IMR-90 (cell line): ENCODE results near the gene PRPF8. TPM values are rescaled to one million over a fixed set of nuclear protein-coding genes. Genes with fewer than 3 reads are reported as not detected.

Source experiments
- ATAC-seq: fragments of 200-7000 bp; cut with Tn5 transposase; 2 replicates; pipeline ENCODE4 v1.9.1; 2020; ENCODE audit warnings: low read depth, mild to moderate bottlenecking, moderate library complexity
- BruUV-seq: library from RNA; stranded (reverse); fragments of 400-500 nt; replicated peaks from 2 replicates; lab custom pipeline; 2021; lab: Mats Ljungman, UMichigan
- CTCF ChIA-PET: fragments of 300-600 bp; formaldehyde crosslinking; extraction: SDS; loops from one replicate; lab custom pipeline; 2021; ENCODE audit warnings: antibody characterized with exemption; lab: Yijun Ruan, JAX
- POLR2A ChIA-PET: fragments of 300-600 bp; sonication (Branson Sonifier 250); formaldehyde crosslinking; loops from one replicate; lab custom pipeline; 2022; ENCODE audit warnings: antibody characterized with exemption; ENCODE audit not compliant: unreplicated experiment; lab: Charles Lee
- DNase-seq: peaks from one replicate; pipeline ENCODE4 v3.0.0; 2013
- H2AFZ ChIP-seq: replicated peaks from 2 replicates; pipeline ENCODE3; 2013; ENCODE audit warnings: low read length, mild to moderate bottlenecking; ENCODE audit not compliant: poor library complexity
- H2AK5ac ChIP-seq: 2 replicates; pipeline ENCODE4 v1.6.1; 2013; ENCODE audit warnings: low read depth, low read length, inconsistent platforms
- H2AK9ac ChIP-seq: replicated peaks from 2 replicates; pipeline ENCODE3; 2013; ENCODE audit warnings: mild to moderate bottlenecking, low read depth, low read length, moderate library complexity; ENCODE audit not compliant: poor library complexity
- H2BK120ac ChIP-seq: 2 replicates; pipeline ENCODE4 v1.6.1; 2013; ENCODE audit warnings: low read depth, low read length, inconsistent platforms
- H2BK15ac ChIP-seq: 3 replicates; pipeline ENCODE4 v1.6.1; 2013; ENCODE audit warnings: low read depth, low read length, inconsistent platforms
- H2BK20ac ChIP-seq: 2 replicates; pipeline ENCODE4 v1.6.1; 2013; ENCODE audit warnings: low read depth, mild to moderate bottlenecking, inconsistent platforms, low read length, moderate library complexity
- H2BK5ac ChIP-seq: 2 replicates; pipeline ENCODE4 v1.6.1; 2013; ENCODE audit warnings: mild to moderate bottlenecking, low read depth, low read length, inconsistent platforms; ENCODE audit not compliant: poor library complexity, severe bottlenecking
- H3K14ac ChIP-seq: replicated peaks from 2 replicates; pipeline ENCODE4 v1.6.1; 2013; ENCODE audit warnings: low read depth, low read length, inconsistent platforms
- H3K18ac ChIP-seq: 2 replicates; pipeline ENCODE4 v1.6.1; 2013; ENCODE audit warnings: low read depth, low read length, control low read depth
- H3K23ac ChIP-seq: 2 replicates; pipeline ENCODE4 v1.6.1; 2013; ENCODE audit warnings: low read depth, low read length, inconsistent platforms
- H3K27ac ChIP-seq: 2 replicates; pipeline ENCODE4 v1.5.1; 2013; ENCODE audit warnings: mild to moderate bottlenecking, control low read depth, low read length; ENCODE audit not compliant: insufficient read depth
- H3K27me3 ChIP-seq: 2 replicates; pipeline ENCODE4 v1.6.1; 2013; ENCODE audit warnings: low read length; ENCODE audit not compliant: control insufficient read depth, insufficient read depth
- H3K36me3 ChIP-seq: 2 replicates; pipeline ENCODE4 v1.6.1; 2013; ENCODE audit warnings: low read length, mixed read lengths; ENCODE audit not compliant: control insufficient read depth, insufficient read depth
- H3K4ac ChIP-seq: 2 replicates; pipeline ENCODE4 v1.6.1; 2013; ENCODE audit warnings: low read depth, low read length, inconsistent platforms
- H3K4me1 ChIP-seq: 2 replicates; pipeline ENCODE4 v1.6.1; 2013; ENCODE audit warnings: low read length, mixed read lengths; ENCODE audit not compliant: control insufficient read depth, insufficient read depth
- H3K4me2 ChIP-seq: 2 replicates; pipeline ENCODE4 v1.6.1; 2013; ENCODE audit warnings: low read depth, mild to moderate bottlenecking, control low read depth, low read length, moderate library complexity
- H3K4me3 ChIP-seq: 2 replicates; pipeline ENCODE4 v1.5.1; 2013; ENCODE audit warnings: low read depth, mild to moderate bottlenecking, control low read depth, low read length, moderate library complexity; ENCODE audit not compliant: insufficient read depth
- H3K56ac ChIP-seq: 2 replicates; pipeline ENCODE4 v1.6.1; 2013; ENCODE audit warnings: low read length, inconsistent platforms; ENCODE audit not compliant: insufficient read depth; ENCODE audit errors: extremely low read depth
- H3K79me1 ChIP-seq, 2 experiments: 2 replicates each; pipeline ENCODE4 v1.6.1; 2013; ENCODE audit warnings: low read length in 2 of 2, inconsistent platforms in 1 of 2, low read depth in 1 of 2
- H3K9ac ChIP-seq: 2 replicates; pipeline ENCODE4 v1.6.1; 2013; ENCODE audit warnings: low read depth, low read length, control low read depth
- H3K9me1 ChIP-seq: 2 replicates; pipeline ENCODE4 v1.6.1; 2013; ENCODE audit warnings: low read length, inconsistent platforms; ENCODE audit not compliant: insufficient read depth
- H3K9me3 ChIP-seq: 2 replicates; pipeline ENCODE4 v1.6.1; 2013; ENCODE audit warnings: low read length; ENCODE audit not compliant: control insufficient read depth, insufficient read depth
- H4K20me1 ChIP-seq: 2 replicates; pipeline ENCODE4 v1.6.1; 2013; ENCODE audit warnings: low read length, inconsistent platforms; ENCODE audit not compliant: insufficient read depth
- H4K5ac ChIP-seq: 2 replicates; pipeline ENCODE4 v1.6.1; 2013; ENCODE audit warnings: mild to moderate bottlenecking, low read depth, low read length, control low read depth
- H4K8ac ChIP-seq, 2 experiments: 2 replicates each; pipeline ENCODE4 v1.6.1; 2013; ENCODE audit warnings: low read depth in 2 of 2, low read length in 2 of 2, control low read depth in 1 of 2, inconsistent platforms in 1 of 2
- H4K91ac ChIP-seq: 2 replicates; pipeline ENCODE4 v1.6.1; 2013; ENCODE audit warnings: low read depth, low read length, inconsistent platforms; ENCODE audit not compliant: insufficient read depth
- MAZ ChIP-seq: IDR thresholded peaks from 2 replicates; pipeline ENCODE4 v1.6.1; 2012; ENCODE audit warnings: low read depth, mild to moderate bottlenecking, low read length, improper control_type of control experiment, moderate library complexity, borderline replicate concordance
- WGBS, 2 experiments: methylation state at CpG; one replicate each; pipeline versions ENCODE4 v1.1.5 to v1.1.7; 2013; ENCODE audit warnings: missing lambda C conversion rate in 2 of 2; ENCODE audit not compliant: insufficient read length in 1 of 2; ENCODE audit errors: extremely low coverage in 2 of 2; 5-methylcytosine and 5-hydroxymethylcytosine counted together
- dilution Hi-C: fragments of 300-500 bp; cut with HindIII; formaldehyde crosslinking; loops from one replicate; pipeline ENCODE4 v1.14.3; 2018; ENCODE audit warnings: low sequenced_read_pairs; ENCODE audit not compliant: unreplicated experiment
- in situ Hi-C: fragments of 300-500 bp; cut with MboI; formaldehyde crosslinking; loops from 3 replicates; pipeline ENCODE4 v1.14.3; 2019; ENCODE audit warnings: low sequenced_read_pairs, inconsistent platforms, mixed read lengths
- intact Hi-C: fragments of 100-400 bp; cut with micrococcal nuclease; formaldehyde crosslinking; loops from 2 replicates; pipeline ENCODE4 v1.10.0; 2022
- polyA plus RNA-seq, 3 experiments: library from polyadenylated mRNA; depleted of rRNA; stranded (reverse); fragments of >200 nt; gene quantifications; 2 replicates each; pipeline ENCODE4 v1.2.3, GENCODE V29; 2012; ENCODE audit warnings: low replicate concordance in 1 of 3
- total RNA-seq: library from RNA; depleted of rRNA; stranded (reverse); fragments of >200 nt; gene quantifications from 2 replicates; pipeline ENCODE4 v1.2.3, GENCODE V29; 2012
- TF ChIP-seq, protein P1 (sequence below): fragments of 150-350 bp; IDR thresholded peaks from 2 replicates; pipeline ENCODE4 v1.6.1; 2017; ENCODE audit warnings: mild to moderate bottlenecking, antibody characterized with exemption, low read length, low read depth
- TF ChIP-seq, protein P2 (sequence below): conservative IDR thresholded peaks from 2 replicates; pipeline ENCODE4 v1.5.1; 2012; ENCODE audit warnings: mild to moderate bottlenecking, low read depth, low read length, improper control_type of control experiment

The PRPF8 gene
- total and polyA plus RNA-seq, 2 of the 4 experiments (the other 2 are of a cell fraction), result 141 to 160 TPM

DNA sequence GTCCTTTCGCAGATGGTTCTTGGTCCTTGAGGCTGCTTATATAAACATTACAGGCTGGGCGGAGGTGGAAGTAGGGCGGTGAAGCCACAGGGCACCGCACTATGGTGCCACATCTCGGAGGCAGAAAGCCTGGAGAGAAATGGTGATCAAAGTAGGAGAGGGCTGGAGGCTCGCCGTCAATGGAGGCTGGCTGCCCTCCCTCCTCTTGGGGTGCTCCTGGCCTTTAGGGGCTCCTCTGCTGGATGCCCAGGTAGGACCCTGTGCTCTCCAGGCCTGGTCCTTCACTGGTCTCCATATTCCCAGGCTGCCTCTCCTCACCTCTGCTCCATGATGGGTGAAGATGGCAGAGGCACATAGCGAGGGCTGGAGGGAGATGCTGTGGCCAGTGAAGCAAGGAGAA, 27.6 kb upstream of the PRPF8 start (continued):
- TF ChIP-seq, protein P1, sequence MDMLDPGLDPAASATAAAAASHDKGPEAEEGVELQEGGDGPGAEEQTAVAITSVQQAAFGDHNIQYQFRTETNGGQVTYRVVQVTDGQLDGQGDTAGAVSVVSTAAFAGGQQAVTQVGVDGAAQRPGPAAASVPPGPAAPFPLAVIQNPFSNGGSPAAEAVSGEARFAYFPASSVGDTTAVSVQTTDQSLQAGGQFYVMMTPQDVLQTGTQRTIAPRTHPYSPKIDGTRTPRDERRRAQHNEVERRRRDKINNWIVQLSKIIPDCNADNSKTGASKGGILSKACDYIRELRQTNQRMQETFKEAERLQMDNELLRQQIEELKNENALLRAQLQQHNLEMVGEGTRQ, result no peak
- TF ChIP-seq MAZ, result no peak

DNA sequence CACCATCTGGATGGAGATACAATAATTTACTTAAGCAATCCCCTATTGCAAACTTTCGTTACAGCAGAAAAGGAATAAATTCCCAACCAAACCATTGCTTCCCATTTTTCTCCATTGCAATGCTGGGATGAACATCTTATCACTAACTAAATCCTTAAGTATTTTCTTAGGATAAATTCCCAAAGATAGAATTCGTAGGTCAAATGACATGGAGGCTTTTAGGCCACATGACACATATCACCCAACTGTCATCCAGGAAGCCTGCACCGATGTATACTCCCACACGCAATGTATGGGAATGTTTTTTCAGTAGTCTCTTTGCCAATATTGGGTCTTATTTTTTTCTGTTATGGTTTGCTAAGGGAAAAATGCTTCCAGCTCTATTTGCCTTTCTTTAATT, 27.1 kb upstream of the PRPF8 start:
- Histone ChIP-seq H3K9me1 (peaks cover 12% of the 10 kb centered on the region), H2AK5ac (no peak overlapping the region), H2AK9ac (no peak overlapping the region), H3K36me3 (peaks cover 43% of the 10 kb centered on the region), H3K9me3 (no peaks in the 10 kb centered on the region), H2BK20ac (no peak overlapping the region), H4K91ac (no peak overlapping the region), H3K79me1 (peaks cover 0 to 52% of the 10 kb centered on the region in 2 experiments; a peak in 2 of 4 replicates), H4K8ac (no peak overlapping the region), H3K4me3 (no peak overlapping the region), H3K4me2 (no peak overlapping the region), H2BK5ac (no peak overlapping the region), H3K9ac (no peak overlapping the region), H3K27ac (no peak overlapping the region), H2BK120ac (no peak overlapping the region), H3K56ac (no peak overlapping the region), H4K20me1 (peaks cover 63% of the 10 kb centered on the region), H3K4ac (no peak overlapping the region), H3K18ac (no peak overlapping the region), H4K5ac (no peak overlapping the region), H3K4me1 (peaks cover 27% of the 10 kb centered on the region), H3K14ac (no peak overlapping the region), H2BK15ac (no peak overlapping the region), H3K27me3 (no peaks in the 10 kb centered on the region), H2AFZ (no peak overlapping the region), H3K23ac (no peak overlapping the region)
- TF ChIP-seq, protein P2, sequence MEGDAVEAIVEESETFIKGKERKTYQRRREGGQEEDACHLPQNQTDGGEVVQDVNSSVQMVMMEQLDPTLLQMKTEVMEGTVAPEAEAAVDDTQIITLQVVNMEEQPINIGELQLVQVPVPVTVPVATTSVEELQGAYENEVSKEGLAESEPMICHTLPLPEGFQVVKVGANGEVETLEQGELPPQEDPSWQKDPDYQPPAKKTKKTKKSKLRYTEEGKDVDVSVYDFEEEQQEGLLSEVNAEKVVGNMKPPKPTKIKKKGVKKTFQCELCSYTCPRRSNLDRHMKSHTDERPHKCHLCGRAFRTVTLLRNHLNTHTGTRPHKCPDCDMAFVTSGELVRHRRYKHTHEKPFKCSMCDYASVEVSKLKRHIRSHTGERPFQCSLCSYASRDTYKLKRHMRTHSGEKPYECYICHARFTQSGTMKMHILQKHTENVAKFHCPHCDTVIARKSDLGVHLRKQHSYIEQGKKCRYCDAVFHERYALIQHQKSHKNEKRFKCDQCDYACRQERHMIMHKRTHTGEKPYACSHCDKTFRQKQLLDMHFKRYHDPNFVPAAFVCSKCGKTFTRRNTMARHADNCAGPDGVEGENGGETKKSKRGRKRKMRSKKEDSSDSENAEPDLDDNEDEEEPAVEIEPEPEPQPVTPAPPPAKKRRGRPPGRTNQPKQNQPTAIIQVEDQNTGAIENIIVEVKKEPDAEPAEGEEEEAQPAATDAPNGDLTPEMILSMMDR, result no peak
- TF ChIP-seq, protein P1, result peak; percentile 41; the same call in 1 of the 2 replicates
- ChIA-PET CTCF (interaction anchor here (0.5 kb wide), 1 partner anchor 21 kb away, joined by 4 read pairs; no protein-coding TSS in a partner anchor), POLR2A (no interaction called here)
- DNase-seq (no peak), ATAC-seq (no peak)
- WGBS, 2 experiments, result no CpG with 5 or more reads among the region's 4 CpGs
- in situ Hi-C loops, result loop anchor here (25.0 kb wide), 1 partner anchor 325 kb away; the partner anchor contains the start of genes DPH1, OVCA2 and RTN4RL1
- dilution Hi-C loops, result no loop called here
- intact Hi-C loops, result loop anchor here (2.0 kb wide), 1 partner anchor 43 kb away; no protein-coding TSS in a partner anchor
- BruUV-seq, result no TSS peak
